ENCODE measurements around the gene RNASEH2A.
"Not testable (repeated sequence)": the region's sequence is repeated elsewhere in the genome, so short reads cannot be mapped to it uniquely, and the experiment has no call there.

Gene RNASEH2A

GRCh38 chr19:12794196-12794941, 12.0 kb upstream of the RNASEH2A start:
- DNase-seq (ENCODE audit: low spot score), result no peak

- no peak for DNase-seq (ENCODE audit: low spot score)
These were observed 11.4 kb upstream of the RNASEH2A start for GRCh38 chr19:12794971-12795381.

- DNase-seq (ENCODE audit: low spot score), result peak; percentile 80
These were observed 10.0 kb upstream of the RNASEH2A start for GRCh38 chr19:12796146-12797071.

GRCh38 chr19:12797141-12797587, 9.2 kb upstream of the RNASEH2A start:
- no peak for DNase-seq (ENCODE audit: low spot score)

- DNase-seq (ENCODE audit: low spot score), result not testable (repeated sequence)
These were observed 8.8 kb upstream of the RNASEH2A start for GRCh38 chr19:12797607-12798006.

- no peak for DNase-seq (ENCODE audit: low spot score)
These were observed 6.5 kb upstream of the RNASEH2A start for GRCh38 chr19:12799742-12800465.

GRCh38 chr19:12800466-12800770, 6.0 kb upstream of the RNASEH2A start:
- DNase-seq (ENCODE audit: low spot score), result no peak

GRCh38 chr19:12800923-12801465, 5.4 kb upstream of the RNASEH2A start:
- no peak for DNase-seq (ENCODE audit: low spot score)

GRCh38 chr19:12801466-12802266, 4.7 kb upstream of the RNASEH2A start, which contains the start of the genes PRDX2 and THSD8:
Gene PRDX2, minus strand, starts transcription at chr19:12801800. Its CDS starts 539 bp downstream, at chr19:12801261.
Gene THSD8, plus strand, starts transcription at chr19:12802069. Its CDS starts 3 bp downstream, at chr19:12802072.
- no peak for DNase-seq (ENCODE audit: low spot score)

- DNase-seq (ENCODE audit: low spot score), result no peak
These were observed 3.9 kb upstream of the RNASEH2A start for GRCh38 chr19:12802267-12803106.

GRCh38 chr19:12804051-12804450, 2.3 kb upstream of the RNASEH2A start:
- DNase-seq (ENCODE audit: low spot score), result no peak

GRCh38 chr19:12815088-12815487, 8.7 kb downstream of the RNASEH2A start:
- no peak for DNase-seq (ENCODE audit: low spot score)

GRCh38 chr19:12817188-12817587, 10.8 kb downstream of the RNASEH2A start:
- not testable (repeated sequence) for DNase-seq (ENCODE audit: low spot score)

- DNase-seq (ENCODE audit: low spot score), result not testable (repeated sequence)
These were observed 11.4 kb downstream of the RNASEH2A start for GRCh38 chr19:12817810-12818209.

- no peak for DNase-seq (ENCODE audit: low spot score)
These were observed 15.4 kb downstream of the RNASEH2A start for GRCh38 chr19:12821761-12822160.

- no peak for DNase-seq (ENCODE audit: low spot score)
These were observed 19.1 kb downstream of the RNASEH2A start for GRCh38 chr19:12825254-12826131.

GRCh38 chr19:12828494-12828893, 22.1 kb downstream of the RNASEH2A start:
- DNase-seq (ENCODE audit: low spot score), result no peak

- DNase-seq (ENCODE audit: low spot score), result no peak
These were observed 27.0 kb downstream of the RNASEH2A start for GRCh38 chr19:12833418-12833737.

Data from kidney capillary endothelial cell (primary cell).